Right renal cortex interstitium (tissue), 3 donors: ENCODE measurements around the gene PLSCR4. TPM values are rescaled to one million over a fixed set of nuclear protein-coding genes. Genes with fewer than 3 reads are reported as not detected.
"Not testable (repeated sequence)": the region's sequence is repeated elsewhere in the genome, so short reads cannot be mapped to it uniquely, and the experiment has no call there.

Experiments
- DNase-seq, 3 donors: peaks; one replicate each; pipeline ENCODE4 v3.0.0-alpha.2; 2013; ENCODE audit warnings: low read depth in 3 of 3, low spot score in 2 of 3
- polyA plus RNA-seq, 3 donors: library from polyadenylated mRNA; unstranded; fragments of 120-200 nt; gene quantifications; one replicate each; pipeline ENCODE4 v1.2.1, GENCODE V29; 2013; ENCODE audit not compliant: insufficient read length in 3 of 3

PLSCR4 gene
- polyA plus RNA-seq = 10 to 100 TPM; 15.7 to 19.3 (median 15.9) TPM

- DNase-seq = peak in 2 of 3 donors; percentile 43 to 59
Measured at GRCh38 chr3:146250449-146251382, at the start of gene PLSCR4. Gene PLSCR4 (minus strand): TSS chr3:146251105. CDS start chr3:146222071, 29,034 bp downstream.

- DNase-seq = not testable (repeated sequence)
Measured at GRCh38 chr3:146293401-146293800, 42.5 kb upstream of the PLSCR4 start.

- no peak for DNase-seq
Measured at GRCh38 chr3:146283781-146284445, 33.0 kb upstream of the PLSCR4 start.

GRCh38 chr3:146280864-146281263 lies 30.0 kb upstream of the PLSCR4 start:
- no peak for DNase-seq

- no peak for DNase-seq
Measured at GRCh38 chr3:146279951-146280350, 29.0 kb upstream of the PLSCR4 start.

- DNase-seq = no peak
Measured at GRCh38 chr3:146279013-146279412, 28.1 kb upstream of the PLSCR4 start.

- DNase-seq = peak in 1 of 3 donors; percentile 16
Measured at GRCh38 chr3:146277953-146278631, 27.2 kb upstream of the PLSCR4 start.

GRCh38 chr3:146275476-146275875 lies 24.6 kb upstream of the PLSCR4 start:
- no peak for DNase-seq

GRCh38 chr3:146274833-146275232 lies 23.9 kb upstream of the PLSCR4 start:
- no peak for DNase-seq

GRCh38 chr3:146273721-146274407 lies 23.0 kb upstream of the PLSCR4 start:
- DNase-seq = no peak

- no peak for DNase-seq
Measured at GRCh38 chr3:146271180-146271579, 20.3 kb upstream of the PLSCR4 start.

GRCh38 chr3:146269271-146269670 lies 18.4 kb upstream of the PLSCR4 start:
- DNase-seq = no peak

- no peak for DNase-seq
Measured at GRCh38 chr3:146268535-146269219, 17.8 kb upstream of the PLSCR4 start.

- no peak for DNase-seq
Measured at GRCh38 chr3:146265720-146266119, 14.8 kb upstream of the PLSCR4 start.

GRCh38 chr3:146262371-146263110 lies 11.6 kb upstream of the PLSCR4 start:
- DNase-seq = no peak

GRCh38 chr3:146259880-146260589 lies 9.1 kb upstream of the PLSCR4 start:
- no peak for DNase-seq

GRCh38 chr3:146256851-146257486 lies 6.1 kb upstream of the PLSCR4 start:
- no peak for DNase-seq

GRCh38 chr3:146252445-146252844 lies 1.5 kb upstream of the PLSCR4 start:
- not testable (repeated sequence) for DNase-seq
